NCI-H526 treated with DMSO at 0.1 percent for 48 hours (cell line): ENCODE data around the gene GYPC.

Source experiments
- DNase-seq: peaks from one replicate; lab custom pipeline; 2025; lab: John Stamatoyannopoulos, UW

GYPC gene

DNA sequence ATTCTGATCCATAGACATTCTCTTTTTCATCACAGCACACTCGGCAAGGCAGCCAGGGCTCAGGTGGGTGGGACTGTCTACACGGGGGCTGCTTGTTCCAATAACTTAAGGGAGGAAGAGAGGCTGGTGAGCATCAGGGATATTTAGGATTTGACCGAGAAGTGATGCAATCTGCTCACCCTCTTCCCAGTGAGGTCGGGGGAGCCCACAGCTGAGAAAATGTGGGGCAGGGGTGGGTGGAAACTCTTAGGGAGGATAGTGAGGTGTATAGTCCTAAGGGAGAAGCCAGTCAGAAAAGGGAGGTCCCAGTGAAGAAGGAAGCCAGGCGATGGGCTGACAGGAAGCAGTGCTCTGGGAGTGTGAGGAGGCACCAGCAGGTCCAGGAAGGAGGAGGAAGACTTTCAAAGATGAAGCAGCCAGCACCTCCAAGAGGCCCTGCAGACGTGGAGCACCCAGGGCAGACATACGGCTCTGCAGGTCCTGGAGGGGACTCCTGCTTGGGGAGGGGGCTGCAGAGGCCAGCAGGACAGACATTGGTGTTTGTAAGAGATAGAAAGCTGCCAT is 76.8 kb downstream of the GYPC start:
- no peak for DNase-seq

DNA sequence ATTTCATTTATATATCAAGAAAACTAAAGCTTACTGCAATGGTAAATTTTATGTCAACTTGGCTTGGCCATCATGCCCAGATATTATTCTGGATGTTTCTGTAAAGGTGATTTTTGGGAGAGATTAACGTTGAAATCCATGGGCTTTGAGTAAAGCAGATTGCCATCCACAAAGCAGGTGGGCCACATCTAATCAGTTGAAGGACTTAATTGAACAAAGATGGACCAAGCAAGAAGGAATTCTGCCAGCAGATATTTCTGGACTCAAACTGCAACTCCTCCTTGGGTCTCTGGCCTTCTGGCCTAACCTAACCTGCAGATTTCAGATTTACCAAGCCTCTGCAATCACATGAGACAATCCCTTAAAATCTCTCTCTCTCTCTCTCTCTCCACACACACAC is 77.8 kb downstream of the GYPC start:
- DNase-seq, result no peak

DNA sequence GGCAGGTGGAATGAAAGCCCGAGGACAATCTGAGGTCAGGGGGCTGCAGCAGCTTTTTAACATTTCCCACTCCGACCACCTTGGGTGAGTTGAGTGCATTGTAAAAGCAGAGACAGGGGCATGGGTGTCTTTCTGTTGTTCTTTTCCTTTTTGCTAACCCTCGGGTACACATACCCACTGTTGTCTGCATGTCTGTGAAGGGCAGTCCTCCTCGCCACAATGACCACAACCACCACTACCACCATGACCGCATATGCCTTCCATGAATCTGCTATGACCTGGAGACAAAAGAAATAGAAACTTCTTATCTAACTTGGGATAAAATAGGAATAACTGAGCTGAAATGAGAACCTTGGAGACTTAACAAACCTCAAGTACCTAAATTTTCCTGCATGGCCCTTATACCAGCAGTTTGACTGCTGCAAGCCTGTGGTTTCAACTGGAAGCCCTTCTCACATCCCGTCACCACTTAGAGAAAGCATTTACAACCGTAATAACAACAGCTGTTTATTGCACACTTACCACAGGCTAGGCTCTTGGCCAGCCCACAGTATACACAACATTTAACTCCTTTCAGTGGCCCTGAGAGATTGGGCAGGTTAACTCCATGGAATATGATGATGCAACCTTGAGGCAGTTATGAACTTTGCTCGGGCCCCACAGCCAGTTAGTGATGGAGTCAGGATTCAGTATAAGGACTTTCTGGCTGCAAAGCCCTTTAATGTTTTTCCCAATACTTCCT is 80.3 kb downstream of the GYPC start:
- no peak for DNase-seq

GRCh38 chr2:126739141-126739540 is 83.2 kb downstream of the GYPC start:
- DNase-seq, result no peak

- DNase-seq, result no peak
These were observed 88.7 kb downstream of the GYPC start for GRCh38 chr2:126744640-126745039.
